ENCODE data around the gene PSMB2.

GRCh38 chr1:35688161-35688560 is 46.8 kb upstream of the PSMB2 start:
- no peak for TF ChIP-seq ARNTL (CRISPR knock-in tag; IDR thresholded peaks at IDR 0.05; ENCODE audit: borderline replicate concordance, low read depth)
- TF ChIP-seq ZNF8 (CRISPR knock-in tag; IDR thresholded peaks at IDR 0.05): no peak

All from SK-N-SH treated with all-trans-retinoic acid at 6 μM for 48 hours (cell line).